22Rv1 (cell line): Measurements from ENCODE around the gene SNED1.

Source experiments
- H3K27ac ChIP-seq: fragments of 450-650 bp; 2 replicates; pipeline ENCODE4 v1.5.1; 2017
- ZFX ChIP-seq: fragments of 450-650 bp; IDR thresholded peaks from 2 replicates; pipeline ENCODE4 v1.6.1; 2017; ENCODE audit warnings: antibody characterized with exemption, borderline replicate concordance
- TF ChIP-seq, protein P1 (sequence below): fragments of 450-650 bp; IDR thresholded peaks from 2 replicates; pipeline ENCODE4 v1.5.1; 2017; ENCODE audit warnings: mild to moderate bottlenecking

Gene SNED1

DNA sequence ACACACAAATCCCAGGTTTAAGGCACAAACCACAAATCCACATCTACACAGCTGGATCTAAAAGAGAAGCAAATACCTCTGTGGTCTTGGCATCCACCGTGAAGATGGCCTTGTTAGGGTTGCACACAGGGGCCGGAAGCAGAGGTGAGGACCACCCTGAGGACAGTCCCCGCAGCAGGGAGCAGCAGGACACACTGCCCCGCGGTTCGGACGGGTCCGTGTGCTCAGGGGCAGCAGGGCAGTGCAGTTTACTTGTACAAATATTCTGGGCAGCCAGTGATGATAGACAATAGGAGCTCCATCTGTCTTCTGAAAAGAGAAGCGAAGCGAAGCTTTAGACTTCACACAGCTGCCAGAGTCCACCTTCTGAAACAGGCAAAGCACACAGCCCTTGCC lies 142.0 kb downstream of the SNED1 start:
- no peak overlapping the region for H3K27ac ChIP-seq
- TF ChIP-seq, protein P1, sequence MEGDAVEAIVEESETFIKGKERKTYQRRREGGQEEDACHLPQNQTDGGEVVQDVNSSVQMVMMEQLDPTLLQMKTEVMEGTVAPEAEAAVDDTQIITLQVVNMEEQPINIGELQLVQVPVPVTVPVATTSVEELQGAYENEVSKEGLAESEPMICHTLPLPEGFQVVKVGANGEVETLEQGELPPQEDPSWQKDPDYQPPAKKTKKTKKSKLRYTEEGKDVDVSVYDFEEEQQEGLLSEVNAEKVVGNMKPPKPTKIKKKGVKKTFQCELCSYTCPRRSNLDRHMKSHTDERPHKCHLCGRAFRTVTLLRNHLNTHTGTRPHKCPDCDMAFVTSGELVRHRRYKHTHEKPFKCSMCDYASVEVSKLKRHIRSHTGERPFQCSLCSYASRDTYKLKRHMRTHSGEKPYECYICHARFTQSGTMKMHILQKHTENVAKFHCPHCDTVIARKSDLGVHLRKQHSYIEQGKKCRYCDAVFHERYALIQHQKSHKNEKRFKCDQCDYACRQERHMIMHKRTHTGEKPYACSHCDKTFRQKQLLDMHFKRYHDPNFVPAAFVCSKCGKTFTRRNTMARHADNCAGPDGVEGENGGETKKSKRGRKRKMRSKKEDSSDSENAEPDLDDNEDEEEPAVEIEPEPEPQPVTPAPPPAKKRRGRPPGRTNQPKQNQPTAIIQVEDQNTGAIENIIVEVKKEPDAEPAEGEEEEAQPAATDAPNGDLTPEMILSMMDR: no peak
- TF ChIP-seq ZFX: no peak

DNA sequence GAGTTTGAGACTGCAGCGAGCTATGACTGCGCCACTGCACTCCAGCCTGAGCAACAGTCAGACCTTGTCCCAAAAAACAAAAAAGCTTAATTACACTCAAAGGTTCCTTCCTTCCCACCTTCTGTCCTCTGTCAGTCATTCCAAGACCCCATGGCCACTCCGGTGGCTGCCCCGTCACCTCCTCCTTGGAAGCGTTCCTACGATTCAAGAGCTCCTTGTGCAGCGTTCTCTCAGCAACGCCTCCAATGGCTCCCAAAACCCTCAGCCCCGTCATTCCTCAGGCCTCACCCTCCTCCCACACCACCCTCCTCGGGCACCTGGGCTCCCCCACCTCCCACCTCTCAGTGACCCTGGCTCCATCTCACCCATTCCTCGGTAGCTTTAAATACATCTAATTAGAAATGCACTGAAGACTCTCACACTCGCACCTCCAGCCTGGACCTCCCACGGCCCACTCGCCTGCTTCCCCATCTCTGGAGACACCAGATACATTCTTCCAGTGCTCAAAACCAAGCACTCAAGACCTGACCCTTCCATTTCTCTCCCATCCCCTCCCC lies 142.9 kb downstream of the SNED1 start:
- no peak for TF ChIP-seq ZFX
- no peak overlapping the region for H3K27ac ChIP-seq

DNA sequence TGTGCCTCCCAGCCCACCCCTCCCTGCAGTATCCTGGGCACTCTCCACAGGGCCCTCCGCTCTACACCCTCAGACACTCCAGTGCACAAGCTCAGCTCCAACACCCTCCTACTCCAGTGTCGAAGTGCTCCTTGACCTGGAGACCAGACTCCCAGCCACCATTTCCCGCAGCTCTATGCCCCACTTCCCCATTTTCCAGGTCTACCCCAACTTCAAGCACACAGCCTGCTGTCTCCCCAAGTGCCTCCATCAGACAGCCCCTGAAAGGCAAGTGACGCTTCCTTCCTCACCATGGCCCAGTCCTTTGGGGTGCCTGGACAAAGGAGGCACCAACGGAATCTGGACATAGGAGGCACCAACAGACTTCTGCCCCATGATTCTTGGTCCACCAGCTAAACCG lies 143.6 kb downstream of the SNED1 start:
- no peak overlapping the region for H3K27ac ChIP-seq
- TF ChIP-seq ZFX: no peak
- TF ChIP-seq, protein P1: no peak

DNA sequence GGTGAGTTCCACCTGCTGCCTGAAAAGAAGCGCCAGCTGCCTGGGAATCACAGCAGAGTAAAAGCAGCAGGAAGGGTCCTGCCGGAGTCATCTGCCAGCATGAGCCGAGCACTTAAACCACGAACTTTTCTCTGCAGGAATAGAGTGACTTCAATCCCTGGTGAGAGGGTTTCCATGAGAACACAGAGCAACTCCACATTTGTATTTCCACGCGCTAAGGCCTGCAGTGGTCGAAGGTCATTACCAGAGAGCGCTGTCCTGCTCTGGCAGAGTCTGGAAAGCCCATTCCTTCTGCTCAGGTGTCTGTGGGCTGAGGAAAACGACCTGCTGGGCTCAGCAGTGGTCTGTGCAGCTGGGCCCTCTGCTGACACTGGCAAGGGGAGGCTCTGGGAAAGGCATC lies 144.2 kb downstream of the SNED1 start:
- H3K27ac ChIP-seq: no peak overlapping the region
- TF ChIP-seq ZFX: no peak
- TF ChIP-seq, protein P1: no peak
